Stimulated activated CD4-positive, alpha-beta T cell treated with anti-CD3 and anti-CD28 coated beads, TNF-alpha, amount 100 ng/mL, for 4 hours (primary cell): ENCODE data around the gene CRACR2A.

Experiments
- DNase-seq, 3 experiments: peaks; one replicate each; pipeline ENCODE4 v3.0.0-alpha.2; 2020; ENCODE audit warnings: low read depth in 3 of 3

The CRACR2A gene

DNA sequence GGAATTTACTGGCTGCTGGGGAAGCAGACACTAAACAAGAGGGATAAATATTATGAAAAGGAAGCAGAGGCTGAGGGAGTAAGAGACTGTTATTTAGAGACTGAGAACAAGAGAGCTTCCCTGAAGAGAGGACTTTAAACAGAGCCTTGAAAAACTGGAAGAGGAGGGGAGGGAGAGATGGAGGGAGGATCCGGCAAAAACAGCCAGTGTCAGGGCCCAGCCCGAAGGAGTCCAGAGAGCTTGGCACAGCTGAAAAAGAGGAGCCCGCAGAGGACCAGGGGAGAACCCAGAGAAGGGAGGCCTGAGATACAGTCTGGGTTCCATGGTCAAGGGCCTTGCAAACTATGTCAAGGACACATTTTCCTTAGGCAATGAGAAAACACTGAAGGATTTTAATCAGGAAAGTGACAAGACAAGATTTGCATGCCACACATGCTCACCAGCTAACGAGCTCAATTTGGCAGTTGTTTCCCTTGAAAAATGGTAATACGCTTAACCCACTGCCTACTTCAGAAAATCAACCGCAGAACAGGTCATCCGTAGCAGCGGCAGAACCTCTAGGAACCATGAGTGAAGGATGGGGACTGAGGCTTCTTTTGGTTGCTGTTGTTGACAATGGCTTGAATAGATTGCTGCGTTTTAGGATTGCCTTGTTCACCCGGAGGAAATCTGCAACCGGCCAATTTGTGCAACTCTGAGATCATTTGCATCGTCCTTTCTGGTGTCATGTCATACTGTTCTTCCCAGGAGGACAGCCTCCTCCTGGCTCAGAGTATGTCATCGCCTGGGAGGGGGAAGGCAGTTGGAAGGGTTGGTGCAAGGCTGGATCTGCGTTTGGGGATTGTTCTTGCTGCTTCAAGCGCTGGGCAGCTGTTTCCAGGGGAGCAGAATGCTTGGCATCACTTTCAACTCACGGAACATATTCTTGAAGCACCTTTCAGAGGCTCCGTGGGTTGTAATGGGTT lies 153.7 kb downstream of the CRACR2A start:
- no peak for DNase-seq

DNA sequence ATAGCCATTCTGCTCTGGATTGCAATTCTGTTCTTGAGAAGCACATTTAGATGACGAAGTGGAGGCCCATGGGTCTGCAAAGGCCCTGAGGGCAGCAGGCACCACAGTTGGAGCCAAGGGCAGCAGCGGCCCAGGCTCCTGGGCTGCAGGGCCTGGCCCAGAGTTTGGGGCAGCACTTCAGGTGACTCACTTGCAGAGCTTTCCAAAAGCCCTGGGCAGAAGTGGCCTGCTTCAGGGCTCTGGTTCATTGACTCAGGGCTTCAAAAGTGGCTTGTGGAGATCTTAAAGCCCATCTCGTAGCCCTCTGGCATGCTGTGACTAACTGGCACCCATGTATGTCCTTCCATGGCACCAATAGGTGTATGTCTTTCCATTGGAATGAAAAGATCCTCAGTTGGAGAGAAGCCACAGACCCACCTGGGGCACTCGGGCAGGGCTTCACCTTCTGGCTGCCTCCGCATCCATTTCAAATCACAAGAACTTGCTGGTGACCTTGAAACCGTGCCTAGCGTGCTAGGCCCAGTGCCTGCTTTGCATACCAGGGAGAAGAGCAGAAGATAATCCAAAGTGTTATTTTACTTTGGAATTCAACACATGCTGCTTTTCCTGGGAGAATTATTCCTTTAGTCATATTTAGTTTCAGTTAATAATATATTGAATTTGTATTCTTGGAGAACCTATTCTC lies 155.2 kb downstream of the CRACR2A start:
- DNase-seq = no peak

GRCh38 chr12:3596703-3597415 lies 156.1 kb downstream of the CRACR2A start:
- no peak for DNase-seq

GRCh38 chr12:3595721-3596120 lies 157.2 kb downstream of the CRACR2A start:
- DNase-seq = no peak

DNA sequence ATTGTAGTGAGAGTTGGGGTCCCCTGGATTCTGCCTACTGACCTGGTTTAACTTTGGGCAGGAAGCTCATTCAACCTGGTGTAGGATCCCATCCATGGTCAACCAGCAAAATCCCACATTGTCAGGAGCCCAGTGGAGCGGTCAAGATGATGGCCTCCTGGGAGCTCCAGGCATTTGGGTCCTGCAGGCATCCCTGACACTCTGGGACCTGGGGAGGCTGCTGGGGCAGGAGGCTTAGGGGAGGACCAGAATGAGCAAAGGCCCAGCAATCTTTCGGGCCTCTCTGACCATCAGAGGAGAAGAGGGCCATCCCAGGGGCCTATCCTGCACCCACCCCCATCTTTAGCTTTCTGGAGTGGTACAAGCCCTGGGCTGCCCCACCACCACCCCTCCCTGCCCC lies 157.9 kb downstream of the CRACR2A start:
- DNase-seq = no peak

DNA sequence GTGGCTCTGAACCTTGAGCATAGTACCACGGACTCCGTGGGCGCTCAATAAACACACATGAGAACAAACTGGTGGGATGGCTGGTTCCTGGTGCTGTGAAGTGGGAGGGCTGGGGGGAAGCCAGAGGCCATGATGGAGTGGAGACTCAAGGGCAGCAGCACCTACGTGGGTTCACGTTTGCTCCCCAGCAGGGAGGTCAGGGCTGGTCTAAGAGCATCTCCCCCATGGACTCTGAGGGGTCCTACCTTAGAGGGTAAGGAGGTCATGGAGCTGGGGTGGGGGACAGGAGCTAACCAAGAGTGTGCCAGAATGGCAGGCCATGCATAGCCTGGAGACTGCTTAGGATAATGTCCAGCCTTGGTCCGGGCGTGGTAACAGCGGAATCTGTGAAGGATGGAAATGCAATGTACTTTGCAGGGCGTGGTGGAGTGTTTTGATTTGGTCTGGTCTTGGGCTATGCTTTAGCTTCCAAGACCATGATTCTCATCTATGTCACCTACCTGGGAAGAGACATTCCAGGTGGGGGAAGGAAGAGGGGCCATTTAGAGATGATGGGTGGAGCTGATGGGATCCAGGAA lies 158.9 kb downstream of the CRACR2A start:
- DNase-seq = no peak

DNA sequence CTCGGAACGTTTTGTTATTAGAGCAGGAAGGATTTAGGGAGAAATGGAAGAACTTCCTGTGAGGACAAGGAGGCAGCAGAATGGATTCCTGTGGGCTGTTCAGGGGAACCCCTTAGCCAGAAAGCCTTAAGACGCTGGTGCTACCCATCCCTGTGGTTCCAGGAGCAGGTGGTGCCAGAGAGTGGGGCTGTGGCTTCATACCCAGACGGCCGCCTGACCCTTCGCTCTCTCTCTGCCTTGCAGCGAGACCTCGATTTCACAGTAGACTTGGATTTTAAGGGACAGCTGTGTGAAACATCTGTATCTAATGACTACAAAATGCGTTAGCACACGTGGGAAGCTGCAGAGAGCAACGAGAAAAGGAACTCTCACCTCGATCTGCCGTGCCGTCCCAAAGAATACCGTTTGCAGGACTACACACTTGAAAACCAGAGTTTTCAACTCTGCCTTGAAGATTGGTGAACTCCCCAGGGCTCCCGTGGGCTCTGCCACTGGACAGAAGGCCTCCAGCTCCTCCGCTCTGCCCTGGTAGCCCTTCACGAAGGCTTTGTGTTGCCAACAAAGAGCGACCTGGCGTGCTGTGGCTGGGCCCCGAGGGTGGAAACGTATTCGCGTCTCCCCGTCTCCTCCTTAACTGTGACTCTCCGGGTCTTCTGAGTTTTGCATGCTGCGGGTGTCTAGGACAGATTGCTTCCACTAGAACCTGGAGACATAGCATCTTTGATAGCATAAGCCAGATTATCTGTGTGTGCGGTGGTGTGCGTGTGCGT lies 159.9 kb downstream of the CRACR2A start:
- no peak for DNase-seq

- no peak for DNase-seq
Observed at GRCh38 chr12:3589745-3590144, 163.2 kb downstream of the CRACR2A start.

DNA sequence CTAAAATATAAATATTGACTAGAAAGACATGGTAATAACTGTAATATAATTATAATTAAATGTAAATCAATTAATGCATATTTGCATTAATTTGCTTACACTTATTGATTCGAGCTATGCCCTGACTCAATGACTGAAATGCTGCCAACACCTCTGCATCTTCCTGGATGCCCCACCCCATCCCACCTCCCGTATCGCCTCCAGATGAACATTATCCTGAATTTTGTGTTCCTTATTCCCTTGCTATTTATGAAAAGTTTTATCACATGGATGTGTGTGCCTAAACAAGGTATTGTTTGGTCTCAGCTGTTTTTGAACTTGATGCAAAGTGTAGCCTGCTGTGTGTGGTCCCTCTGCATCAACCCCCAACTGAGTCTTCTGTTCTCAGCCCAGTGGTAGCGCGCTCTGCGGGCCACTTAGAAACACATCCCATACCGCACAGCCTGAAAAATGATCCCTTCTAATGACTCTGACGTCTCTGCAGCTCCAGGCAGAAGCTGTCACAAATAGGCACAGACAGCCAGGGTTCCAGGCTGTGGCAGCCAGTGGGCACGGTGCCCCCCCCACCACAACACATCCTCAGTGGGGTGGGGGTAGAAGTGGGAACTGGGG lies 165.4 kb downstream of the CRACR2A start:
- DNase-seq = no peak

GRCh38 chr12:3583656-3584334 lies 169.1 kb downstream of the CRACR2A start:
- DNase-seq = no peak

DNA sequence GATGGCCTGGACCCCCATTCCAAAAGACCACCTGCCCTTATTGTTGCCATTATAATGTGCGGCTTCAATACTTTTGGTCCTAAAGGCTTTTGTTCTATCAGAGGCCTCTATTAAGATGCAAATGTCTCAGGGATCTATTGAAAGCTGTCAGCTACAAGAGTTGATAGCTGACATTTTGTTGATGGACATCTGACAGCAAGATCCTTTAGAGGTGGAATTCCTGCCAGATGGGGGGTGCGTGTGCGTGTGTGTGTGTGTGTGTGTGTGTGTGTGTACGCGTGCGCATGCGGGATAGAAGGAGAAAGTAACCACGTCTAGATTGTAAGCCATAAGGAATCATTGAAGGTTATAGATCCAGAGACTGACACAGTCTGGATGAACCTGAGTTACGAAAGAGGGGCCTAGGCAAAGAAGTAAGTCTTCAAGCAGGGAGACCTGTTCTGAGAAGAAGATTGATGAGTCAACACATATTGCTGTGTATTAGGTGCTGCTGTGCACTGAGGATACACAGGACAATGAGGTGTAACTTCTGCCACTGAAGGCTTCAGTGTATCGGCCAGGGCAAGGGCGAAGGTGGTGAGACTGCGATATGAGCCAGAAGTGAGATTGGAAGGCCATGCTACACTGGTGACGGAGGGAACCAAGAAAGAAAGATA lies 172.7 kb downstream of the CRACR2A start:
- DNase-seq = no peak

DNA sequence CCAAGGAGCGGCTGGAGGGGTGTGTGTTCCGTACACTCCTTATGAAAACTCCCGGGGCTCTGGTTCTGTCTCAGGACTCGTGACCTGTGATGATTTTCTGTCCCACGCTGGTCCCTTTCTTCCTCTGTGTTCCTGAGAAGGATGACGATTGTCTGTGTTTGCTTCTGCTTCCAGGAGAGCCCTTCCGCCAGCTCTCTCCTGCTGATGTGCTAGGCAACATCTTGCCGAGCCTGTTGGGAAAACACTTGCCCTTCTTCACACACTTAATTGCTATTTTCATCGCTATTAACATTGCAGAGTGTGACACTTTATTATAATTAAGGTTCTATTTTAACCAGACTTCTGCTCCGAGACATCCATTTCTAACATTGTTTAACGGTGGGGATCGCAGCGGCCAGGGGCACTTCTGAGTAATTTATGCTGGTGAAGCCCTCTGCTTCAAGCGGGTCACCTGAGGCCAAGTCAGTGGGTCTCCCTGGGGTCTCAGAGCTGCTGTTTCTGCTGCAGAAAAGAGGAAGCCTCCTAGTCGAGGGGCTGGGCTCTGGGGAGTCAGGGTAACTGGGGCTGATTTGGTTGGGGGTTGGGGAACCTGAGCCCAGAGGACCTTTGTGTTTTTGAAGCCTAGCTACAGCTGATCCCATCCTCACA lies 173.3 kb downstream of the CRACR2A start:
- no peak for DNase-seq

DNA sequence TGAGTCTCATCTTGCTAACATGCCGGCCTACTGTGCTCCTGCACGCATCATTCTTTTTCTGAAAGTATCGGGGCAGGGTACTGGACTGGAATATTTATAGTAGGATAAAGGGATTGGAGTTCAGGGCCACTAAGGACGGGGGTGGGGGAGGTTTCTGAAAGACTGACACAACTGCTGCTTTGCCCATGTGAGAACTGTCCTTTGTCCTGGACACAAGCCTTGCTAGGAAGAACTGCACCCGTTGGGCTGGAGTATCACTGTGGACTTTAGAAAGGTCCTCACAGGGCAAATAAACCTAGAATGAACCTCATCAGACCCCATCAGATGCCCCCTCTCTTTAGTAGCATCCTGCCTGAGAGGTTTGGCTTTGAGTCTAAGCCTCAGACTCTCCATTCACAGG lies 174.4 kb downstream of the CRACR2A start:
- DNase-seq = no peak

- no peak for DNase-seq
Observed at GRCh38 chr12:3576891-3577290, 176.0 kb downstream of the CRACR2A start.

DNA sequence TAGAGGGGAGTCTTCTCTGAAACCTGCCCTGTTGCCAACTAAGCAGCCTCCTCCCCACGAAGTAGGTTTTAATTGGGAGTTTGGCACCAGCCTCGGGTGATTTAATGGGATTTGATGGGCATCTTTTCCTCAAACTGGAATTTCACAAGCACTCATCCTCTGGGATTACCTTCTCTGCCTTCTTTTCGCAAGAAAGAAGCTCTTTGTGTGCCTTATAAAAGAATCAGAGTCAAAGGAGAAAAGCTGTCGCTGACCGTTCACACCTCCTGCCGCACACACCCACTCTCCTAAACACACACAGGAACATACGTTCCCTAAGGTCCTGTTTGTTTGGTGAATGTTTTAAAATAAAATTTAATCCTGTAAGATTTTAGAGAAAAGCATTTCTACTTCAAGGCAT lies 177.9 kb downstream of the CRACR2A start:
- DNase-seq = no peak

- DNase-seq = no peak
Observed at GRCh38 chr12:3572560-3572959, 180.3 kb downstream of the CRACR2A start.

- DNase-seq = no peak
Observed at GRCh38 chr12:3571724-3572123, 181.2 kb downstream of the CRACR2A start.

DNA sequence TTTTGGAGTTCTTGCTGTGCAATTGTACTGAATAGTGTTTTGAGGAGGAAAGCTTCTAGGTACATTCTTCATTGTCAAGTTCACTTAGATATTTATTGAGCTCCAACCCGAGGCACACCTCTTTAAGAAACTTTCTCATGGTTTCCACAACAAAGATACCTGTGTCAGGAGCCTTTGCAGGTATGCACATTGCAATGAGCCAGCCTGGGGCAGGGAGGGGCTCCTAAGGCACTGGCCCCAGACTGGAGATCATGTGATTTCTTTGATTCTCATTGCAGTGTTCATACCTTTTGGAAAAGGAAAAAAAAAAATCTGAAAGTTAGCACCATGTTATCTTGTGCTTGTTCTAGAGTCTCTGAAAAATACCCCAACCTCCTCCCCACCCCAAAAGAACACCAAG lies 181.6 kb downstream of the CRACR2A start:
- DNase-seq = no peak

DNA sequence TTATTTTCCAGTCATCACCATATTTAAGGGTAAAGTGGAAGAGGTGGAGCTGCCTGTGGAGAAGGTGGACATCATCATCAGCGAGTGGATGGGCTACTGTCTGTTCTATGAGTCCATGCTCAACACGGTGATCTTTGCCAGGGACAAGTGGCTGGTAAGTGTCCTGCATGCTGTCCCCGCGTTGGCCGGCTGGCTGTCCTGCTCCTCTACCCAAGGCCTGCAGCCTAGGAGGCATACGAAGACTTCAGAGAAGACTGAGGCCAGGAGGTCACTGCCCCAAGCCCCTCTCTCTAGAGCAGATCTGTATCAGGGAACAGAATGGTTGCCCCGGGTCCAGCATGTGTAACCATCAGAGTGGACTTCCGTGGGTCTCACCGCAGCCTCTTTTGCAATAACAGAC lies 184.2 kb downstream of the CRACR2A start:
- no peak for DNase-seq
